Ovary (tissue), 9 donors: ENCODE measurements around the gene GPR32. TPM values are rescaled to one million over a fixed set of nuclear protein-coding genes. Genes with fewer than 3 reads are reported as not detected.
"Not testable (repeated sequence)": the region's sequence is repeated elsewhere in the genome, so short reads cannot be mapped to it uniquely, and the experiment has no call there.

Source experiments
- DNase-seq, 5 donors: peaks; one replicate each; pipeline ENCODE4 v3.0.0-alpha.2; 2019 to 2020
- H3K27ac ChIP-seq, 2 donors: fragments of 200-600 bp; one replicate each; pipeline versions ENCODE4 v1.5.1 to v1.8.0; 2019 to 2022
- H3K27me3 ChIP-seq: fragments of 200-600 bp; one replicate; pipeline ENCODE4 v1.8.0; 2022
- H3K36me3 ChIP-seq: fragments of 200-600 bp; sonication (generic); one replicate; pipeline ENCODE4 v1.5.1; 2019
- H3K4me1 ChIP-seq: one replicate; pipeline ENCODE4 v1.8.1; 2013; ENCODE audit warnings: mild to moderate bottlenecking, moderate library complexity; ENCODE audit not compliant: insufficient read depth
- H3K4me3 ChIP-seq: fragments of 200-600 bp; sonication (generic); one replicate; pipeline ENCODE4 v1.5.1; 2017
- H3K9me3 ChIP-seq, 2 donors: fragments of 200-600 bp in 1 of 2; sonication (generic) in 1 of 2; one replicate each; pipeline versions ENCODE4 v1.5.1 to v1.8.1; 2013 to 2019; ENCODE audit warnings: mild to moderate bottlenecking in 1 of 2, moderate library complexity in 1 of 2
- EP300 ChIP-seq: sonication (generic); formaldehyde crosslinking; IDR thresholded peaks from one replicate; pipeline ENCODE4 v1.6.1; 2017; ENCODE audit warnings: antibody characterized with exemption
- POLR2A ChIP-seq: fragments of 450-650 bp; IDR thresholded peaks from one replicate; pipeline ENCODE4 v1.6.1; 2017; ENCODE audit warnings: antibody characterized with exemption, mild to moderate bottlenecking, moderate library complexity
- WGBS, 3 donors: extraction: QIAGEN DNeasy Blood & Tissue Kit in 1 of 3; methylation state at CpG; one replicate each; pipeline versions ENCODE4 v1.1.5 to v1.1.7; 2013 to 2017; 5-methylcytosine and 5-hydroxymethylcytosine counted together
- intact Hi-C, 4 donors: fragments of 100-400 bp; cut with DNase I; formaldehyde crosslinking; loops; one replicate each; pipeline versions ENCODE4 v1.11.0 to v1.15.1; 2022 to 2023
- polyA plus RNA-seq, 2 donors: library from polyadenylated mRNA; stranded (reverse); fragments of 200-250 nt in 1 of 2; fragments of 350-450 nt in 1 of 2; fragmentation: Illumina TruSeq in 1 of 2; extraction: RNeasy Lipid Tissue Mini Kit (QIAGEN cat#74804) in 1 of 2; gene quantifications; one replicate each; pipeline ENCODE4 v1.2.3, GENCODE V29; 2013 to 2014
- total RNA-seq, 7 donors: library from RNA; depleted of rRNA in 2 of 7; stranded (reverse); fragments of >200 nt in 2 of 7; fragmentation: NEBNext Ultra II Directional in 3 of 7; extraction: Animal tissue kit (Norgen Biotek cat#: 25700) in 3 of 7; gene quantifications; one replicate each; pipeline versions ENCODE4 v1.1.0 to v1.2.4, GENCODE V29; 2016 to 2023
- TF ChIP-seq, protein P1 (sequence below), 3 donors: fragments of 450-650 bp in 2 of 3; fragments of 200-600 bp in 1 of 3; IDR thresholded peaks; one replicate each; pipeline versions ENCODE4 v1.5.1 to v1.8.0; 2016 to 2022; ENCODE audit warnings: antibody characterized with exemption in 3 of 3, mild to moderate bottlenecking in 1 of 3
- donor health status: DM: no; HTN: no; CAD: no; lungs with moderate emphysema.
- donor health status: DM: no; HTN: no; CAD: no.
- donor health status: Bipolar disorder and iron deficiency.
- donor health status: DM: yes; HTN: yes; CAD: no.
- donor health status: DM: no; HTN: no; CAD: no.
- donor health status: DM: yes; HTN: yes; CAD: no.

Gene GPR32
- total and polyA plus RNA-seq, 9 donors = not detected

DNA sequence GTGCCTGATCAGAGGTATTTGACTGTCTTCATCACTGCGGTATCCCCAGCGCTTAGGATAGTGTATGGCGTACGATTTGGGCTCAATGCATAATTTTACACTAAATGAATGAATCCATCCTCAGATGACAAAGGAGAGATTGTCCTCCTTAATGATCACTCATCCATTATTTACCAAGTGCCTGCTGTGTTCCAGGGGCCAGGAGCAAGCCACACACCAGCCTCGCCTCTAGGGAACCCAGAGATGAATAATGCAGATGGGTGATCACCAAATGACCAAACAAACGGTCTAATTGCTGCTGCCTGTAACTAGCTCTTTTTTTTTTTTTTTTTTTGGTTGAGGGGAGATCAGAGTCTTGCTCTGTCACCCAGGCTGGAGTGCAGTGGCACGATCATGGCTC is 5.9 kb upstream of the GPR32 start:
- intact Hi-C loops = no loop called here
- Histone ChIP-seq H3K9me3 (no peaks in the 10 kb centered on the region), H3K4me1 (no peaks in the 10 kb centered on the region), H3K27ac (no peak overlapping the region), H3K27me3 (no peaks in the 10 kb centered on the region), H3K4me3 (no peak overlapping the region), H3K36me3 (no peaks in the 10 kb centered on the region)
- TF ChIP-seq, protein P1, sequence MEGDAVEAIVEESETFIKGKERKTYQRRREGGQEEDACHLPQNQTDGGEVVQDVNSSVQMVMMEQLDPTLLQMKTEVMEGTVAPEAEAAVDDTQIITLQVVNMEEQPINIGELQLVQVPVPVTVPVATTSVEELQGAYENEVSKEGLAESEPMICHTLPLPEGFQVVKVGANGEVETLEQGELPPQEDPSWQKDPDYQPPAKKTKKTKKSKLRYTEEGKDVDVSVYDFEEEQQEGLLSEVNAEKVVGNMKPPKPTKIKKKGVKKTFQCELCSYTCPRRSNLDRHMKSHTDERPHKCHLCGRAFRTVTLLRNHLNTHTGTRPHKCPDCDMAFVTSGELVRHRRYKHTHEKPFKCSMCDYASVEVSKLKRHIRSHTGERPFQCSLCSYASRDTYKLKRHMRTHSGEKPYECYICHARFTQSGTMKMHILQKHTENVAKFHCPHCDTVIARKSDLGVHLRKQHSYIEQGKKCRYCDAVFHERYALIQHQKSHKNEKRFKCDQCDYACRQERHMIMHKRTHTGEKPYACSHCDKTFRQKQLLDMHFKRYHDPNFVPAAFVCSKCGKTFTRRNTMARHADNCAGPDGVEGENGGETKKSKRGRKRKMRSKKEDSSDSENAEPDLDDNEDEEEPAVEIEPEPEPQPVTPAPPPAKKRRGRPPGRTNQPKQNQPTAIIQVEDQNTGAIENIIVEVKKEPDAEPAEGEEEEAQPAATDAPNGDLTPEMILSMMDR (IDR thresholded peaks at IDR 0.05) = no peak
- TF ChIP-seq EP300 = no peak
- TF ChIP-seq POLR2A = no peak
- 71 to 76% (median 73%) methylated on average over 7 of the region's 7 CpGs for WGBS, 3 donors
- no peak for DNase-seq

DNA sequence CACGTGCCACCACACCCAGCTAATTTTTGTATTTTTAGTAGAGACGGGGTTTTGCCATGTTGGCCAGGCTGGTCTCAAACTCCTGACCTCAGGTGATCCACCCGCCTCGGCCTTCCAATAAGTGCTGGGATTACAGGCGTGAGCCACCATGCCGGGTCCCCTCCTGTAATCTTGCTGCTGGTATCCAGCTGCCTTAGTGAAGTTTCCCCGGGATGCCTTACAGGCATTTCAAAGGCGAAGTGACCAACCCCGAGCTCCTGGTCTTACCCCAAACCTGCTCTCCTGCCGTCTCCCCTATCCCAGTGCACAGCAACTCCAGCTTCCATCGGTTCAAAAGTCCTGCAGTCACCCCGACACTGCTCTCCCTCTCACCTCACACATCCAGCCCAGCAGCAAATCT is 3.5 kb upstream of the GPR32 start:
- DNase-seq, H3K4me1 ChIP-seq, H3K27ac ChIP-seq, H3K9me3 ChIP-seq, H3K4me3 ChIP-seq, intact Hi-C loops, H3K36me3 ChIP-seq, H3K27me3 ChIP-seq: not testable (repeated sequence)
- 68 to 72% (median 72%) methylated on average over 11 to 12 of the region's 12 CpGs for WGBS, 3 donors

DNA sequence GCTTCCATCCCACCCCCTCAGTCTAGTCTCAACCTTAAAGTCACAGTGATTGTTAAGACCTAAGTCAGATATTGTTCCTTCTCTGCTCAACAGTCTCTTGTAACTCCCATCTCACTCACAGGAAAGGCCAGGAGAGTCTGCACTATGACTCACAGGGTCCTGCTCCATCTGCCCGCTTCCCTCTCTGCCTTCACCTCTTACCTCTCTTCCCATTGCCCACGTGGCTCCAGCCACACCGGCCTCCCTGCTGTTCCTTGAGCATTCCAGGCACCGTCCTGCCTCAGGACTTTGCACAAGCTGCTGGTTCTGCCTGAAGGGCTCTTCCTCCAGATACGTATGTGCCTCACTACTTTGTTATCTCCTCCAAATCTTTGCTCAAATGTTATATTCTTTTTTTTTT is 3.0 kb upstream of the GPR32 start:
- intact Hi-C loops, H3K4me1 ChIP-seq, DNase-seq, H3K36me3 ChIP-seq, H3K9me3 ChIP-seq, H3K27me3 ChIP-seq, H3K4me3 ChIP-seq, H3K27ac ChIP-seq: not testable (repeated sequence)
- 32 to 35% (median 35%) methylated on average over 5 of the region's 5 CpGs for WGBS, 3 donors

DNA sequence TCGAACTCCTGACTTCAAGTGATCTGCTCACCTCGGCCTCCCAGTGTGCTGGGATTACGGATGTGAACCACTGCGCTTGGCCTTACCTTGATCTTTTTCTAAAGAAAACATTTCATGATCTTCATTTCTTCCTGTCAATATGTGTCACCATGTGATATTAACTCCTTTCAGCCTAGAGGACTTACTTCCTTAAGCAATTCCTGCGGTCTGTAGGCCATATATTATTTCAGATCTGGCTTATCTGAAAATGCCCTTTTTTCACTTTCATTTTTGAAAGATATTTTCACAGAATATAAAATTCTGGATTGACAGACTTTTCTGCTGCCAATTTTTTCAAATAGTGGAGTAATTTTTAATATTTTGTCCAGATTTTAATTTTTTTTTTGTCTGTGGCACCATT is 2.0 kb upstream of the GPR32 start:
- no peaks in the 10 kb centered on the region for H3K4me1 ChIP-seq
- no peaks in the 10 kb centered on the region for H3K36me3 ChIP-seq
- WGBS, 3 donors = 62 to 65% (median 63%) methylated on average over 5 of the region's 5 CpGs
- no peak for TF ChIP-seq EP300
- no peak overlapping the region for H3K4me3 ChIP-seq
- DNase-seq = no peak
- H3K27me3 ChIP-seq = no peaks in the 10 kb centered on the region
- no peak overlapping the region for H3K27ac ChIP-seq
- H3K9me3 ChIP-seq = peaks cover 0 to 9% of the 10 kb centered on the region in 2 donors
- intact Hi-C loops = no loop called here

DNA sequence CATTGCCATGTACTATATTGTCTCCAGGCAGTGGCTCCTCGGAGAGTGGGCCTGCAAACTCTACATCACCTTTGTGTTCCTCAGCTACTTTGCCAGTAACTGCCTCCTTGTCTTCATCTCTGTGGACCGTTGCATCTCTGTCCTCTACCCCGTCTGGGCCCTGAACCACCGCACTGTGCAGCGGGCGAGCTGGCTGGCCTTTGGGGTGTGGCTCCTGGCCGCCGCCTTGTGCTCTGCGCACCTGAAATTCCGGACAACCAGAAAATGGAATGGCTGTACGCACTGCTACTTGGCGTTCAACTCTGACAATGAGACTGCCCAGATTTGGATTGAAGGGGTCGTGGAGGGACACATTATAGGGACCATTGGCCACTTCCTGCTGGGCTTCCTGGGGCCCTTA is 624 bp downstream of the GPR32 start:
- no peaks in the 10 kb centered on the region for H3K27me3 ChIP-seq
- DNase-seq = no peak
- H3K9me3 ChIP-seq = peaks cover 0 to 9% of the 10 kb centered on the region in 2 donors
- WGBS, 3 donors = 79 to 82% (median 81%) methylated on average over 13 of the region's 13 CpGs
- intact Hi-C loops = no loop called here
- no peak overlapping the region for H3K27ac ChIP-seq
- H3K36me3 ChIP-seq = no peaks in the 10 kb centered on the region
- H3K4me1 ChIP-seq = no peaks in the 10 kb centered on the region
- TF ChIP-seq EP300 (no peak), POLR2A (no peak)
- TF ChIP-seq, protein P1 (IDR thresholded peaks at IDR 0.05) = no peak
- no peak overlapping the region for H3K4me3 ChIP-seq

DNA sequence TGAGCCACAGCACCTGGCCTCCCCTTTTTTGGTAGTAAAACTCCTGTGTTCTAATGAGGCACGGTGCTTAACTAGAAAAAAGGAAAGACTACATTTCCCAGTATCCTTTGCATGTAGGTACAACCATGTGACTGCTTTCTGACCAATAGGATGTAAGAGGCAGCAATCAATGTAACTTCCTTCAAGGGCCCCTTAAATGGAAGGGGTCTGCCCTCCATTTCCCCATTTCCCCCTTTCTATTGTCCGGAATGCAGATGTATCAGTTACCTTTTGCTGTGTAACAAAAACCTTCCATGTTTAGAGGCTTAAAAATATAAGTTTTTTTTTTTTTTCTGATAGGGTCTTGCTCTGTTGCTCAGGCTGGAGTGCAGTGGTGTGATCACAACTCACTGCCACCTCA is 2.2 kb downstream of the GPR32 start:
- 52 to 65% (median 55%) methylated on average over 2 of the region's 2 CpGs for WGBS, 3 donors
- no peak overlapping the region for H3K27ac ChIP-seq
- no peaks in the 10 kb centered on the region for H3K27me3 ChIP-seq
- H3K4me3 ChIP-seq = no peak overlapping the region
- intact Hi-C loops = no loop called here
- peaks cover 0 to 13% of the 10 kb centered on the region in 2 donors for H3K9me3 ChIP-seq
- DNase-seq = no peak
- H3K36me3 ChIP-seq = no peaks in the 10 kb centered on the region
- no peaks in the 10 kb centered on the region for H3K4me1 ChIP-seq
- TF ChIP-seq EP300 (no peak), POLR2A (no peak)
- TF ChIP-seq, protein P1 (IDR thresholded peaks at IDR 0.05) = no peak

DNA sequence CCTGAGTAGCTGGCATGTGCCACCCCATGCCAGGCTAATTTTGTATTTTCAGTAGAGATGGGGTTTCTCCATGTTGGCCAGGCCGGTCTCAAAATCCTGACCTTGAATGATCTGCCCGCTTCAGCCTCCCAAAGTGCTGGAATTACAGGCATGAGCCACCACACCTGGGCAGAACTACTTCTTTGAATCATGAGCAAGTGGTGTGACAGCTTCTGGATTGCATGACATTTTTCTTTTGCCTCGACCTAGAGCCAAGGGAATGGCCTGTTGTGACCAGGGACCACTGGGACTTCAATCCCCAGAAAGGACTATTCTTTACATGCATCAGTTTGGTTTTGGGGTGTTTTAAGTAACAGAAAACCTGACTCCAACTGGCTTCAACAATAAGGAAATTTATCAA is 2.6 kb downstream of the GPR32 start:
- intact Hi-C loops, H3K4me1 ChIP-seq, DNase-seq, H3K4me3 ChIP-seq, H3K27me3 ChIP-seq, H3K27ac ChIP-seq, H3K36me3 ChIP-seq: not testable (repeated sequence)
- H3K9me3 ChIP-seq = peaks cover 0 to 13% of the 10 kb centered on the region in 2 donors
- WGBS, 3 donors = 80 to 83% (median 81%) methylated on average over 3 of the region's 3 CpGs

DNA sequence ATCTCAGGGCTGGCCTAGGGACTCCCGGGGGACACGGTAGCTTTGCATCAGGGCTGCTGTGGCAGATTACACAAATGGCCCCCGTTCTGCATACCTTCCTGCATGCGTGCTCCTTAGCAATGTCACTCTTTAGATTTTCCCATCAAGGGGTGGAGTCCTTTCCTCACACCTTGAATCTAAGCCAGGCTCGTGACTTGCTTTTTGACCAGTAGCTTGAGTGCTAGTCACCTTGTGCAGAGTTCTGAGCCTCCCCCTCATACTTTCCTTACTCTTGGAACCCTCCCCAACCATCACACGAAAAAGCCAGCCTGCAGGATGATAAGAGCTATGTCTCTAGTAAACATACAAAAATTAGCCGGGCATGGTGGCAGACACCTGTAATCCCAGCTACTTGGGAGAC is 3.2 kb downstream of the GPR32 start:
- intact Hi-C loops, H3K4me3 ChIP-seq, H3K36me3 ChIP-seq, H3K27ac ChIP-seq, H3K4me1 ChIP-seq, DNase-seq, H3K27me3 ChIP-seq: not testable (repeated sequence)
- peaks cover 0 to 13% of the 10 kb centered on the region in 2 donors for H3K9me3 ChIP-seq
- 26 to 50% (median 27%) methylated on average over 6 to 7 of the region's 7 CpGs for WGBS, 3 donors
